HEK293 (cell line): Measurements from ENCODE around the gene FRY.
A peak's percentile ranks its signal among the peaks of the same experiment; 100 is the strongest.

Experiments used
- SALL2 ChIP-seq: fragments of 450-650 bp; formaldehyde crosslinking; IDR thresholded peaks from 2 replicates; pipeline ENCODE4 v1.5.0; 2017; ENCODE audit warnings: missing biosample characterization, mild to moderate bottlenecking, missing genetic modification characterization, borderline replicate concordance
- SP3 ChIP-seq: fragments of 450-650 bp; formaldehyde crosslinking; IDR thresholded peaks from 2 replicates; pipeline ENCODE4 v1.5.1; 2016; ENCODE audit warnings: missing biosample characterization, missing genetic modification characterization
- TRIM28 ChIP-seq: IDR thresholded peaks from 2 replicates; pipeline ENCODE4 v1.6.1; 2011; ENCODE audit warnings: low read length, control low read depth, borderline replicate concordance
- ZBTB17 ChIP-seq: fragments of 450-650 bp; formaldehyde crosslinking; IDR thresholded peaks from 2 replicates; pipeline ENCODE4 v1.5.1; 2016; ENCODE audit warnings: missing biosample characterization, missing genetic modification characterization
- ZNF132 ChIP-seq: fragments of 450-650 bp; formaldehyde crosslinking; IDR thresholded peaks from 2 replicates; pipeline ENCODE4 v1.5.1; 2017; ENCODE audit warnings: missing biosample characterization, missing genetic modification characterization, borderline replicate concordance
- ZNF157 ChIP-seq: fragments of 450-650 bp; formaldehyde crosslinking; IDR thresholded peaks from 2 replicates; pipeline ENCODE4 v1.5.1; 2016; ENCODE audit warnings: missing biosample characterization, missing genetic modification characterization
- ZNF211 ChIP-seq: fragments of 450-650 bp; formaldehyde crosslinking; IDR thresholded peaks from 2 replicates; pipeline ENCODE4 v1.5.1; 2016; ENCODE audit warnings: low read depth, missing biosample characterization, missing genetic modification characterization
- ZNF292 ChIP-seq: fragments of 450-650 bp; formaldehyde crosslinking; IDR thresholded peaks from 2 replicates; pipeline ENCODE4 v1.5.1; 2016; ENCODE audit warnings: low read depth, missing biosample characterization, missing genetic modification characterization, borderline replicate concordance
- ZNF423 ChIP-seq: fragments of 450-650 bp; formaldehyde crosslinking; IDR thresholded peaks from 2 replicates; pipeline ENCODE4 v1.5.1; 2016; ENCODE audit warnings: missing biosample characterization, missing genetic modification characterization
- ZNF510 ChIP-seq: fragments of 450-650 bp; formaldehyde crosslinking; IDR thresholded peaks from 2 replicates; pipeline ENCODE4 v1.5.1; 2018; ENCODE audit warnings: mild to moderate bottlenecking, missing genetic modification characterization, missing biosample characterization; ENCODE audit not compliant: insufficient replicate concordance
- ZNF521 ChIP-seq: fragments of 450-650 bp; formaldehyde crosslinking; IDR thresholded peaks from 2 replicates; pipeline ENCODE4 v1.5.1; 2017; ENCODE audit warnings: missing biosample characterization, mild to moderate bottlenecking, missing genetic modification characterization
- ZNF544 ChIP-seq: fragments of 450-650 bp; formaldehyde crosslinking; IDR thresholded peaks from 2 replicates; pipeline ENCODE4 v1.5.0; 2017; ENCODE audit warnings: missing biosample characterization, missing genetic modification characterization
- ZNF600 ChIP-seq: fragments of 450-650 bp; formaldehyde crosslinking; IDR thresholded peaks from 2 replicates; pipeline ENCODE4 v1.5.1; 2016; ENCODE audit warnings: missing biosample characterization, missing genetic modification characterization
- ZNF610 ChIP-seq: fragments of 450-650 bp; formaldehyde crosslinking; IDR thresholded peaks from 2 replicates; pipeline ENCODE4 v1.5.1; 2016; ENCODE audit warnings: missing biosample characterization, missing genetic modification characterization, borderline replicate concordance
- ZNF658 ChIP-seq: fragments of 450-650 bp; formaldehyde crosslinking; IDR thresholded peaks from 2 replicates; pipeline ENCODE4; 2016; ENCODE audit warnings: missing biosample characterization, missing genetic modification characterization
- ZNF792 ChIP-seq: fragments of 450-650 bp; formaldehyde crosslinking; IDR thresholded peaks from 2 replicates; pipeline ENCODE4 v1.5.1; 2016; ENCODE audit warnings: missing biosample characterization, missing genetic modification characterization
- ZNF837 ChIP-seq: fragments of 450-650 bp; formaldehyde crosslinking; IDR thresholded peaks from 2 replicates; pipeline ENCODE4 v1.5.1; 2016; ENCODE audit warnings: missing biosample characterization, missing genetic modification characterization
- ZNF843 ChIP-seq: fragments of 450-650 bp; formaldehyde crosslinking; IDR thresholded peaks from 2 replicates; pipeline ENCODE4 v1.5.1; 2016; ENCODE audit warnings: missing biosample characterization, missing genetic modification characterization
- ZSCAN16 ChIP-seq: fragments of 450-650 bp; formaldehyde crosslinking; IDR thresholded peaks from 2 replicates; pipeline ENCODE4 v1.5.1; 2016; ENCODE audit warnings: missing biosample characterization, missing genetic modification characterization
- TF ChIP-seq, protein P1 (sequence below): fragments of 450-650 bp; formaldehyde crosslinking; IDR thresholded peaks from 2 replicates; pipeline ENCODE4 v1.5.0; 2017; ENCODE audit warnings: missing biosample characterization, missing genetic modification characterization, borderline replicate concordance
- TF ChIP-seq, protein P2 (sequence below): fragments of 450-650 bp; formaldehyde crosslinking; IDR thresholded peaks from 2 replicates; pipeline ENCODE4 v1.5.1; 2016; ENCODE audit warnings: missing biosample characterization, missing genetic modification characterization, borderline replicate concordance
- TF ChIP-seq, protein P3 (sequence below): fragments of 450-650 bp; formaldehyde crosslinking; IDR thresholded peaks from 2 replicates; pipeline ENCODE4 v1.5.1; 2016; ENCODE audit warnings: missing biosample characterization, missing genetic modification characterization
- TF ChIP-seq, protein P4 (sequence below): fragments of 450-650 bp; formaldehyde crosslinking; IDR thresholded peaks from 2 replicates; pipeline ENCODE4 v1.5.1; 2016; ENCODE audit warnings: missing biosample characterization, missing genetic modification characterization
- TF ChIP-seq, protein P5 (sequence below): fragments of 450-650 bp; formaldehyde crosslinking; IDR thresholded peaks from 2 replicates; pipeline ENCODE4 v1.5.1; 2016; ENCODE audit warnings: missing biosample characterization, missing genetic modification characterization
- TF ChIP-seq, protein P6 (sequence below): fragments of 450-650 bp; formaldehyde crosslinking; IDR thresholded peaks from 2 replicates; pipeline ENCODE4 v1.5.1; 2017; ENCODE audit warnings: missing biosample characterization, missing genetic modification characterization

The FRY gene

DNA sequence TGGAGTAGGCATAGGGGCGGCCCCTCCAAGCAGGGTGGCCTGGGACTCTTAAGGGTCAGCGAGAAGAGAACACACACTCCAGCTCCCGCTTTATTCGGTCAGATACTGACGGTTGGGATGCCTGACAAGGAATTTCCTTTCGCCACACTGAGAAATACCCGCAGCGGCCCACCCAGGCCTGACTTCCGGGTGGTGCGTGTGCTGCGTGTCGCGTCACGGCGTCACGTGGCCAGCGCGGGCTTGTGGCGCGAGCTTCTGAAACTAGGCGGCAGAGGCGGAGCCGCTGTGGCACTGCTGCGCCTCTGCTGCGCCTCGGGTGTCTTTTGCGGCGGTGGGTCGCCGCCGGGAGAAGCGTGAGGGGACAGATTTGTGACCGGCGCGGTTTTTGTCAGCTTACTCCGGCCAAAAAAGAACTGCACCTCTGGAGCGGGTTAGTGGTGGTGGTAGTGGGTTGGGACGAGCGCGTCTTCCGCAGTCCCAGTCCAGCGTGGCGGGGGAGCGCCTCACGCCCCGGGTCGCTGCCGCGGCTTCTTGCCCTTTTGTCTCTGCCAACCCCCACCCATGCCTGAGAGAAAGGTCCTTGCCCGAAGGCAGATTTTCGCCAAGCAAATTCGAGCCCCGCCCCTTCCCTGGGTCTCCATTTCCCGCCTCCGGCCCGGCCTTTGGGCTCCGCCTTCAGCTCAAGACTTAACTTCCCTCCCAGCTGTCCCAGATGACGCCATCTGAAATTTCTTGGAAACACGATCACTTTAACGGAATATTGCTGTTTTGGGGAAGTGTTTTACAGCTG lies 283.9 kb downstream of the FRY start, which contains the start of the genes BRCA2 and ZAR1L (continued):
- TF ChIP-seq SALL2 (tag by site-specific recombination) (no peak), ZNF610 (tag by site-specific recombination) (no peak; the same call in 1 of the 2 replicates), ZNF792 (tag by site-specific recombination) (no peak), ZNF292 (tag by site-specific recombination) (no peak), ZBTB17 (tag by site-specific recombination) (peak; percentile 11; the same call in 1 of the 2 replicates), ZNF837 (tag by site-specific recombination) (no peak), ZNF600 (tag by site-specific recombination) (no peak), ZNF211 (tag by site-specific recombination) (no peak), ZNF521 (tag by site-specific recombination) (no peak), ZNF510 (tag by site-specific recombination) (no peak), SP3 (tag by site-specific recombination) (peak; percentile 61; the same call in 1 of the 2 replicates), ZSCAN16 (no peak), ZNF544 (tag by site-specific recombination) (no peak), ZNF423 (tag by site-specific recombination) (no peak), ZNF658 (no peak), ZNF157 (tag by site-specific recombination) (no peak), ZNF132 (tag by site-specific recombination) (no peak), TRIM28 (peak; percentile 17; the same call in 1 of the 2 replicates), ZNF843 (tag by site-specific recombination) (peak; percentile 34; the same call in 1 of the 2 replicates)
- TF ChIP-seq, protein P1, sequence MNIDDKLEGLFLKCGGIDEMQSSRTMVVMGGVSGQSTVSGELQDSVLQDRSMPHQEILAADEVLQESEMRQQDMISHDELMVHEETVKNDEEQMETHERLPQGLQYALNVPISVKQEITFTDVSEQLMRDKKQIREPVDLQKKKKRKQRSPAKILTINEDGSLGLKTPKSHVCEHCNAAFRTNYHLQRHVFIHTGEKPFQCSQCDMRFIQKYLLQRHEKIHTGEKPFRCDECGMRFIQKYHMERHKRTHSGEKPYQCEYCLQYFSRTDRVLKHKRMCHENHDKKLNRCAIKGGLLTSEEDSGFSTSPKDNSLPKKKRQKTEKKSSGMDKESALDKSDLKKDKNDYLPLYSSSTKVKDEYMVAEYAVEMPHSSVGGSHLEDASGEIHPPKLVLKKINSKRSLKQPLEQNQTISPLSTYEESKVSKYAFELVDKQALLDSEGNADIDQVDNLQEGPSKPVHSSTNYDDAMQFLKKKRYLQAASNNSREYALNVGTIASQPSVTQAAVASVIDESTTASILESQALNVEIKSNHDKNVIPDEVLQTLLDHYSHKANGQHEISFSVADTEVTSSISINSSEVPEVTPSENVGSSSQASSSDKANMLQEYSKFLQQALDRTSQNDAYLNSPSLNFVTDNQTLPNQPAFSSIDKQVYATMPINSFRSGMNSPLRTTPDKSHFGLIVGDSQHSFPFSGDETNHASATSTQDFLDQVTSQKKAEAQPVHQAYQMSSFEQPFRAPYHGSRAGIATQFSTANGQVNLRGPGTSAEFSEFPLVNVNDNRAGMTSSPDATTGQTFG (tag by site-specific recombination), result no peak
- TF ChIP-seq, protein P2, sequence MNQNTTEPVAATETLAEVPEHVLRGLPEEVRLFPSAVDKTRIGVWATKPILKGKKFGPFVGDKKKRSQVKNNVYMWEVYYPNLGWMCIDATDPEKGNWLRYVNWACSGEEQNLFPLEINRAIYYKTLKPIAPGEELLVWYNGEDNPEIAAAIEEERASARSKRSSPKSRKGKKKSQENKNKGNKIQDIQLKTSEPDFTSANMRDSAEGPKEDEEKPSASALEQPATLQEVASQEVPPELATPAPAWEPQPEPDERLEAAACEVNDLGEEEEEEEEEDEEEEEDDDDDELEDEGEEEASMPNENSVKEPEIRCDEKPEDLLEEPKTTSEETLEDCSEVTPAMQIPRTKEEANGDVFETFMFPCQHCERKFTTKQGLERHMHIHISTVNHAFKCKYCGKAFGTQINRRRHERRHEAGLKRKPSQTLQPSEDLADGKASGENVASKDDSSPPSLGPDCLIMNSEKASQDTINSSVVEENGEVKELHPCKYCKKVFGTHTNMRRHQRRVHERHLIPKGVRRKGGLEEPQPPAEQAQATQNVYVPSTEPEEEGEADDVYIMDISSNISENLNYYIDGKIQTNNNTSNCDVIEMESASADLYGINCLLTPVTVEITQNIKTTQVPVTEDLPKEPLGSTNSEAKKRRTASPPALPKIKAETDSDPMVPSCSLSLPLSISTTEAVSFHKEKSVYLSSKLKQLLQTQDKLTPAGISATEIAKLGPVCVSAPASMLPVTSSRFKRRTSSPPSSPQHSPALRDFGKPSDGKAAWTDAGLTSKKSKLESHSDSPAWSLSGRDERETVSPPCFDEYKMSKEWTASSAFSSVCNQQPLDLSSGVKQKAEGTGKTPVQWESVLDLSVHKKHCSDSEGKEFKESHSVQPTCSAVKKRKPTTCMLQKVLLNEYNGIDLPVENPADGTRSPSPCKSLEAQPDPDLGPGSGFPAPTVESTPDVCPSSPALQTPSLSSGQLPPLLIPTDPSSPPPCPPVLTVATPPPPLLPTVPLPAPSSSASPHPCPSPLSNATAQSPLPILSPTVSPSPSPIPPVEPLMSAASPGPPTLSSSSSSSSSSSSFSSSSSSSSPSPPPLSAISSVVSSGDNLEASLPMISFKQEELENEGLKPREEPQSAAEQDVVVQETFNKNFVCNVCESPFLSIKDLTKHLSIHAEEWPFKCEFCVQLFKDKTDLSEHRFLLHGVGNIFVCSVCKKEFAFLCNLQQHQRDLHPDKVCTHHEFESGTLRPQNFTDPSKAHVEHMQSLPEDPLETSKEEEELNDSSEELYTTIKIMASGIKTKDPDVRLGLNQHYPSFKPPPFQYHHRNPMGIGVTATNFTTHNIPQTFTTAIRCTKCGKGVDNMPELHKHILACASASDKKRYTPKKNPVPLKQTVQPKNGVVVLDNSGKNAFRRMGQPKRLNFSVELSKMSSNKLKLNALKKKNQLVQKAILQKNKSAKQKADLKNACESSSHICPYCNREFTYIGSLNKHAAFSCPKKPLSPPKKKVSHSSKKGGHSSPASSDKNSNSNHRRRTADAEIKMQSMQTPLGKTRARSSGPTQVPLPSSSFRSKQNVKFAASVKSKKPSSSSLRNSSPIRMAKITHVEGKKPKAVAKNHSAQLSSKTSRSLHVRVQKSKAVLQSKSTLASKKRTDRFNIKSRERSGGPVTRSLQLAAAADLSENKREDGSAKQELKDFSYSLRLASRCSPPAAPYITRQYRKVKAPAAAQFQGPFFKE (tag by site-specific recombination), result no peak
- TF ChIP-seq, protein P3, sequence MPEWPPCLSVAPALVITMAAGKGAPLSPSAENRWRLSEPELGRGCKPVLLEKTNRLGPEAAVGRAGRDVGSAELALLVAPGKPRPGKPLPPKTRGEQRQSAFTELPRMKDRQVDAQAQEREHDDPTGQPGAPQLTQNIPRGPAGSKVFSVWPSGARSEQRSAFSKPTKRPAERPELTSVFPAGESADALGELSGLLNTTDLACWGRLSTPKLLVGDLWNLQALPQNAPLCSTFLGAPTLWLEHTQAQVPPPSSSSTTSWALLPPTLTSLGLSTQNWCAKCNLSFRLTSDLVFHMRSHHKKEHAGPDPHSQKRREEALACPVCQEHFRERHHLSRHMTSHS (tag by site-specific recombination), result no peak
- TF ChIP-seq, protein P4, sequence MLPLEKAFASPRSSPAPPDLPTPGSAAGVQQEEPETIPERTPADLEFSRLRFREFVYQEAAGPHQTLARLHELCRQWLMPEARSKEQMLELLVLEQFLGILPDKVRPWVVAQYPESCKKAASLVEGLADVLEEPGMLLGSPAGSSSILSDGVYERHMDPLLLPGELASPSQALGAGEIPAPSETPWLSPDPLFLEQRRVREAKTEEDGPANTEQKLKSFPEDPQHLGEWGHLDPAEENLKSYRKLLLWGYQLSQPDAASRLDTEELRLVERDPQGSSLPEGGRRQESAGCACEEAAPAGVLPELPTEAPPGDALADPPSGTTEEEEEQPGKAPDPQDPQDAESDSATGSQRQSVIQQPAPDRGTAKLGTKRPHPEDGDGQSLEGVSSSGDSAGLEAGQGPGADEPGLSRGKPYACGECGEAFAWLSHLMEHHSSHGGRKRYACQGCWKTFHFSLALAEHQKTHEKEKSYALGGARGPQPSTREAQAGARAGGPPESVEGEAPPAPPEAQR, result no peak
- TF ChIP-seq, protein P5, sequence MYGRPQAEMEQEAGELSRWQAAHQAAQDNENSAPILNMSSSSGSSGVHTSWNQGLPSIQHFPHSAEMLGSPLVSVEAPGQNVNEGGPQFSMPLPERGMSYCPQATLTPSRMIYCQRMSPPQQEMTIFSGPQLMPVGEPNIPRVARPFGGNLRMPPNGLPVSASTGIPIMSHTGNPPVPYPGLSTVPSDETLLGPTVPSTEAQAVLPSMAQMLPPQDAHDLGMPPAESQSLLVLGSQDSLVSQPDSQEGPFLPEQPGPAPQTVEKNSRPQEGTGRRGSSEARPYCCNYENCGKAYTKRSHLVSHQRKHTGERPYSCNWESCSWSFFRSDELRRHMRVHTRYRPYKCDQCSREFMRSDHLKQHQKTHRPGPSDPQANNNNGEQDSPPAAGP (tag by site-specific recombination), result peak; percentile 32; the same call in 1 of the 2 replicates
- TF ChIP-seq, protein P6, sequence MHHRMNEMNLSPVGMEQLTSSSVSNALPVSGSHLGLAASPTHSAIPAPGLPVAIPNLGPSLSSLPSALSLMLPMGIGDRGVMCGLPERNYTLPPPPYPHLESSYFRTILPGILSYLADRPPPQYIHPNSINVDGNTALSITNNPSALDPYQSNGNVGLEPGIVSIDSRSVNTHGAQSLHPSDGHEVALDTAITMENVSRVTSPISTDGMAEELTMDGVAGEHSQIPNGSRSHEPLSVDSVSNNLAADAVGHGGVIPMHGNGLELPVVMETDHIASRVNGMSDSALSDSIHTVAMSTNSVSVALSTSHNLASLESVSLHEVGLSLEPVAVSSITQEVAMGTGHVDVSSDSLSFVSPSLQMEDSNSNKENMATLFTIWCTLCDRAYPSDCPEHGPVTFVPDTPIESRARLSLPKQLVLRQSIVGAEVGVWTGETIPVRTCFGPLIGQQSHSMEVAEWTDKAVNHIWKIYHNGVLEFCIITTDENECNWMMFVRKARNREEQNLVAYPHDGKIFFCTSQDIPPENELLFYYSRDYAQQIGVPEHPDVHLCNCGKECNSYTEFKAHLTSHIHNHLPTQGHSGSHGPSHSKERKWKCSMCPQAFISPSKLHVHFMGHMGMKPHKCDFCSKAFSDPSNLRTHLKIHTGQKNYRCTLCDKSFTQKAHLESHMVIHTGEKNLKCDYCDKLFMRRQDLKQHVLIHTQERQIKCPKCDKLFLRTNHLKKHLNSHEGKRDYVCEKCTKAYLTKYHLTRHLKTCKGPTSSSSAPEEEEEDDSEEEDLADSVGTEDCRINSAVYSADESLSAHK (tag by site-specific recombination), result no peak
